HG02870 (cell line): ENCODE measurements around the gene NLRP12.
"Not testable (repeated sequence)": the region's sequence is repeated elsewhere in the genome, so short reads cannot be mapped to it uniquely, and the experiment has no call there.

ENCODE experiments used
- ATAC-seq: cut with Tn5 transposase; IDR thresholded peaks from one replicate; pipeline ENCODE4 v1.9.1; 2021; ENCODE audit warnings: mild to moderate bottlenecking, moderate library complexity; ENCODE audit not compliant: unreplicated experiment

The NLRP12 gene, protein sequence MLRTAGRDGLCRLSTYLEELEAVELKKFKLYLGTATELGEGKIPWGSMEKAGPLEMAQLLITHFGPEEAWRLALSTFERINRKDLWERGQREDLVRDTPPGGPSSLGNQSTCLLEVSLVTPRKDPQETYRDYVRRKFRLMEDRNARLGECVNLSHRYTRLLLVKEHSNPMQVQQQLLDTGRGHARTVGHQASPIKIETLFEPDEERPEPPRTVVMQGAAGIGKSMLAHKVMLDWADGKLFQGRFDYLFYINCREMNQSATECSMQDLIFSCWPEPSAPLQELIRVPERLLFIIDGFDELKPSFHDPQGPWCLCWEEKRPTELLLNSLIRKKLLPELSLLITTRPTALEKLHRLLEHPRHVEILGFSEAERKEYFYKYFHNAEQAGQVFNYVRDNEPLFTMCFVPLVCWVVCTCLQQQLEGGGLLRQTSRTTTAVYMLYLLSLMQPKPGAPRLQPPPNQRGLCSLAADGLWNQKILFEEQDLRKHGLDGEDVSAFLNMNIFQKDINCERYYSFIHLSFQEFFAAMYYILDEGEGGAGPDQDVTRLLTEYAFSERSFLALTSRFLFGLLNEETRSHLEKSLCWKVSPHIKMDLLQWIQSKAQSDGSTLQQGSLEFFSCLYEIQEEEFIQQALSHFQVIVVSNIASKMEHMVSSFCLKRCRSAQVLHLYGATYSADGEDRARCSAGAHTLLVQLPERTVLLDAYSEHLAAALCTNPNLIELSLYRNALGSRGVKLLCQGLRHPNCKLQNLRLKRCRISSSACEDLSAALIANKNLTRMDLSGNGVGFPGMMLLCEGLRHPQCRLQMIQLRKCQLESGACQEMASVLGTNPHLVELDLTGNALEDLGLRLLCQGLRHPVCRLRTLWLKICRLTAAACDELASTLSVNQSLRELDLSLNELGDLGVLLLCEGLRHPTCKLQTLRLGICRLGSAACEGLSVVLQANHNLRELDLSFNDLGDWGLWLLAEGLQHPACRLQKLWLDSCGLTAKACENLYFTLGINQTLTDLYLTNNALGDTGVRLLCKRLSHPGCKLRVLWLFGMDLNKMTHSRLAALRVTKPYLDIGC

DNA sequence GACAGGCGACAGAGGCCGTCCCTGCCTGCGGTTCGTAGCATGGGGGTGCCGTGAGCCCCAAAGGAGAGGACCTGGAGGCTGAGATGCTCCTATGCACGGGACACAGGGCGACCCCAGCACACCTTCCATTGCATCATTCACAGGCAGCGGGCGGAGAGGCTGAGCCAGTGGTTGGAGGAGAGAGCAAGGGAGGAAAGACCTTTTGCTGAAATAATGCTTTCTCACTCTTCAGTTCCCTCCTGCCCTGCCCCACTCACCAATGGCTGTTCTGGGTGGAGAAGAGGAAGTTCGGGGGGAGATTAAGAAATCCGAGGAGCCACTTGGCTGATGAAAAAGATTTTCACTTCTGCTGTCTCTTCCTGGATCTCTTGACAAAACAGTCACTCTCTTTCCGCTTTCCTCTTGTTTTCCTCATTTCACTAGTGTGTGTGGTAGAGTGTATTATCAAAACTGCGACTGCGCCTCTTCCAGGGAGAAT, at the start of gene NLRP12:
TSS of gene NLRP12 (minus strand) at position 181 of the 478 bp plus-strand sequence. CDS start at position 41, 140 bp downstream.
- ATAC-seq, result no peak

DNA sequence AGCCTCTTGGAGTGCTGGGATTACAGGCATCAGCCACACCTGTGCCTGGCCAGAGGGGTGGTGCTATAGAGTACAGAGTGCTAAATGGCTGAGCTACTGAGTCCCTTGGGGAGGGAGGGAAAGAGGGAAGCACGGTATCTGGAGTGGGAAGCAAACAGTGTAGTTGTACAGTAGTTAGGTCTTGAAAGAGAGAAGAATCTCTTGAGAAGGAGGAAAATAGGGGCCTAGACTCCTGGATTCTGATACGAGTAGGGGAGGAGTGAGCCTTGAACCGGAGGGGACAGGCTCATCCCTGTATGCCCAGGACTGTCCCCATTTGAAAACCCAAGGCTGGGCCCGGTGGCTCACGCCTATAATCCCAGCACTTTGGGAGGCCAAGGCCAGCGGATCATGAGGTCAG, 48.6 kb upstream of the NLRP12 start:
- ATAC-seq, result no peak

DNA sequence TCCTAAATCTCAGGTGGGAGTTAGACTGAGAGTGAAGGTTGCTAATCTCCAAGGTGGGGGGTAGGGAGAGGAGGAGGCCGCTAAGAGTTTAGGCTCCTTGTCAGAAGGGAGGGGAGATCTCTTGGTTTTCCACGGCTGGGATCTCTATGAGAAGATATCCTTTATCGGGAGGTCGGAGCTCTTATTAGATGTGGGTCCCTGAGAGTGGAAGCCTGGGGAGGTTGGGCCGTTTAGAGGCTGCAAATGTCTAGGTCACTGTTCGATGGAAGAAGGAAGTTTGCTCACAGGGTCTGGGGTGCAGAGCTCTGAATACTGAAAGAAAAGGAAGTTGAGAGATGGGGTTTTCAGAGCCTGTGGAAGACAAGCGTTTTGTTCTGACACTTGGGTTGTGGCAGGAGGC, 47.3 kb upstream of the NLRP12 start:
- ATAC-seq, result no peak

DNA sequence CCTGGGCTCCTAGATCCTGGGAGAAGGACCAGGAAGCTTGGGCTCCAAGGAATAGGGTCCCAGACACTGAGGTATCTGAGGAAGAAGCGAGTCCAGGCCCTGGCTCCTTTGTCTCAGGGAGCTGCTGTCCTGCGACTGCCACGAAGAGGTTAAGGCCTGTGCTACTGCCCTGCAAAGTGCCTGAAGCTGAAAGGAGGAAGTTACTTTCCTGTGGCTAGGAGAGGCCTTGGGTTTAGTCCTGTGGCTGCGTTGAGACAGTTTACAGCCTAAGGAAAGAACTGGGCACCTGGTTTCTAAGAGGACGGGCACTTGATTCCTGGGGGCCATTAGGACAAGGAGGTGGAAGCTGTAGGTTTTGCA, 46.4 kb upstream of the NLRP12 start:
- no peak for ATAC-seq

DNA sequence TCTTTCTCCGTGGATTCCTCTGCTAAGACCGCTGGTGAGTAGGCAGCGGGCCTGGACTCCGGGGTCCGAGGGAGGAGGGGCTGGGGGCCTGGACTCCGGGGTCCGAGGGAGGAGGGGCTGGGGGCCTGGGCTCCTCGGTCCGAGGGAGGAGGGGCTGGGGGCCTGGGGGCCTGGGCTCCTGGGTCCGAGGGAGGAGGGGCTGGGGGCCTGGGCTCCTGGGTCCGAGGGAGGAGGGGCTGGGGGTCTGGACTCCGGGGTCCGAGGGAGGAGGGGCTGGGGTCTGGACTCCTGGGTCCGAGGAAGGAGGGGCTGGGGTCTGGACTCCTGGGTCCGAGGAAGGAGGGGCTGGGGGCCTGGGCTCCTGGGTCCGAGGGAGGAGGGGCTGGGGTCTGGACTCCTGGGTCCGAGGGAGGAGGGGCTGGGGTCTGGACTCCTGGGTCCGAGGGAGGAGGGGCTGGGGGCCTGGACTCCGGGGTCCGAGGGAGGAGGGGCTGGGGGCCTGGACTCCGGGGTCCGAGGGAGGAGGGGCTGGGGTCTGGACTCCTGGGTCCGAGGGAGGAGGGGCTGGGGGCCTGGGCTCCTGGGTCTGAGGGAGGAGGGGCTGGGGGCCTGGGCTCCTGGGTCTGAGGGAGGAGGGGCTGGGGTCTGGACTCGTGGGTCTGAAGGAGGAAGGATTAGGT, 45.8 kb upstream of the NLRP12 start:
- ATAC-seq, result not testable (repeated sequence)

DNA sequence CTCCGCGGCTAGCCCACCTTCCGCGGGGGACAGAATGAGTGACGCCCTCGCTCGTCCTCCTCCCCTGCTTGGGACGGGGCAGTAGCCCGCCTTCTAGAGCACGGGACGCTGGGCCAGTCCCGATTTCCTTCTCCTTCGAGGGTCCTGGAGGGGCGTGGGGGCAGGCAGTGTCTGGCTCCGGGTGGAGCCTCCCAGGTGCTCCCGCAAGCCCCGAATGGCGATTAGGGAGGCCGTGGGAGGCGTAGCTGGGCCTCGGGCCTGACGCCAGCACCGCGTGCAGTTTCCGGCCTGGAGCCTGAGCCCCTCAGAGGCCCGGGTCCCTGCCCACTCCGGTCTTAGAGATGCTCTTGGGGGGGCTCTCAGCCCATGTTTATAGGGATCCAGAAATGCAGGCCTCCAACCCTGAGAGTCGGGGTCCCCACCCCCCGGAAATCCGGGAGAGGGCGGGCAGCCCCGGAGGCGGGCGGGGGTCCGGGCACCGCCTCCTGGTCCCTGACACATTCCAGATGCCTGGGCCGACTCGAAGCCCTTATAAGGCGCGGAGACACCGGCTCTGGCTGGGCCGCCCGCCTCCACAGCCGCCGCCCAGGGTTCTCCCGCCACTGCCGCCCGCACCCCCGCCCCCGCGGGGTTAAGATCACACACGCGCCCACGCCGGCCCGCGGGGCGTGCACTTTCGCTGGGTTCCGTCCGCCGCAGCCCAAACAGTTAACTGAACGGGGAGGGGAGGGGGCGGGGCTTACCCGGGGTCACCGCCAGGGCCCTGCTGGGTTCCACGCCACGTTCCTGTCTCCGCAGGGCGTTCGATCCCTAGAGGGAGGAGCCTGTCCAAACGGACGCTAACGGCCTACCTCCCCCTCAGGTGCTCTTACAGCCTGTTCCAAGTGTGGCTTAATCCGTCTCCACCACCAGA, 45.0 kb upstream of the NLRP12 start:
- ATAC-seq, result no peak

DNA sequence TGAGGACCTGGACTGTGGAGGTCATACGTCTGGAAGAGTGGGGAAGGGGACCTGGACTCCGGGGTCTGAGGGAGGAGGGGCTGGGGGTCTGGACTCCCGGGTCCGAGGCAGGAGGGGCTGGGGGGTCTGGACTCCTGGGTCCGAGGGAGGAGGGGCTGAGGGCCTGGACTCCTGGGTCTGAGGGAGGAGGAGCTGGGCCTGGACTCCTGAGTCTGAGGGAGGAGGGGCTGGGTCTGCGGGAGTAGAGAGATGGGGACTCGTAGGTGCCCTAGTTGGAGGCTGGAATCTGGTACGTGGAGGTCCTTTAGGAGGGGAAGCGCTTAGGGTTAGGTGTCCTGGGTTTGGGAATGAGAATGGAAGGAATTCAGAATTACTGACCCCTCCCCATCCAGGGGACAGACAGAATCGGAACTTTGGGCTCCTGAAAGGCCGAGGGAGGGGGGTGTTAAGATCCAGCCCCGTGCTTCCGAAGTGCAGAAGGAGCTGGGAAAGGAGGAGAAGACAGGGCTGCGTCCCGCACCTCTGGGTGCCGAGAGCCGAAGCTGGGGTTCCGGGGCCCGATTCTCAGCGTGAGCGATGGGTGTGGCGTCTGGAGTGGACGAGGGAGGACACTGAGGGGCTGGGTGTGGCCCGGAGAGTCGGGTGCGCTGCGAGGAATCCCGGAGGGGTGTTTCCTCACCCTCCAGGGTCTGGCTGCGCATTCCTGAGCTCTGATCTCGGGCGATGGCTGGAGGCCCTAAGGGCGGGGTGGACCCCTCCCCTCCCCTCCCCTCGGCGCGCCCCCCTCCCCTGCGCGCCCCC, 44.2 kb upstream of the NLRP12 start:
- ATAC-seq, result no peak

DNA sequence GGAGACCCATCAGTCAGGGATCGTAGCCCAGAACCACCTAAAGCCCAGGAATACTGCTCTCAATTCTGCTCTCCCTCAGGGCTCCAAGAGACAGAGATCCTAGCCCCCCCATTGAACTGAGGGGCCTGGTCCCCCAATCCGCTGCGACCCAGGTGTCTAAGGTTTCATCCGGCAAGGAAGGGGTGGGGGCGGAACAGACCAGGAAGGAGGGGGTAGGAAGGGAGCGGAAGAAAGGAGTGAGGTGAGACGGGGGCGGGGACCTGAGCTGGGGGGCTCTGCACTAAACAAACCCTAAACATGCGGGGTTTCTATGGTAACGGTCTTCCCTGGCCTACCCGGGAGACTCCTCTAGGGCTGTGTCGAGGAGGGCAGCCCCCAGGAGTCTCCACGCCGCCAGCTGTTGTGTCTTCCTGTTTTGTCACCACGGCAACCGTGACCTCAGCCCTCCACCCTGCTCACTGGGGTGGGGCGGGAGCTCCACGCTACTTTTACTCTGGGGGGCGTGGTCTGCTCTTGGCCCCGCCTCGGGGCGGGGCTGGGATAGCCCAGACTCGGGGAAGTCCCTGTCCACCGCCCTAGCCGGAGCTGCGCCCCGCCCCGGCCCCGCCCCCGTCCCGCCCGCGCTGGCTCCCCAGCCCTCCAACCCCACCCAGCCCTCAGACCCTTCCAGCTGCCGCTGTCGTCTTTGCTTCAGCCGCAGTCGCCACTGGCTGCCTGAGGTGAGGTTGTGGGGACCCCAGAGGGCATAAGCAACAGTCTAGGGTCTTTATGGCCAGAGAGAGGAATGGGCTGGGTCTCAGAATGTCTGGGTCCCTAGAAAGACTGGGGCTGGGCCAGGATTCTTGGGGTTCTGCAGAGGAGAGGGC, 43.3 kb upstream of the NLRP12 start, which contains the start of gene MYADM:
TSS of gene MYADM (plus strand) at position 659 of the 866 bp plus-strand sequence. CDS start 5,647 bp downstream, outside the sequence.
- ATAC-seq, result peak; percentile 57

DNA sequence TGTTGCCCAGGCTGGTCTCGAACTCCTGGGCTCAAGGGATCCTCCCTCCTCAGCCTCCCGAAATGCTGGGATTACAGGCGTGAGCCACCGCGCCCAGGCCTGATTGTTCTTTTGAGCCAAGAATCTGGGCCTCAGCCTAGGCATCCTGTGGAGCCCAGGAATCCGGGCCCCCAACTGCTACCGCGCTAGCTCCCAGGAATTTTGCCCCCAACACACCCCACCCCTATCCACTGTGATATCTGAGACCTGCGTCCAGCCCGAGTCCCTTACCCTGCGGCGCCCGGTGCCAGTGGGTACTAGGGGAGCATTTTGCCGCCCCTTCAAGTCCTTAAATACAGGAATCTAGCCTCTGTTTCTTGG, 42.7 kb upstream of the NLRP12 start:
- no peak for ATAC-seq

DNA sequence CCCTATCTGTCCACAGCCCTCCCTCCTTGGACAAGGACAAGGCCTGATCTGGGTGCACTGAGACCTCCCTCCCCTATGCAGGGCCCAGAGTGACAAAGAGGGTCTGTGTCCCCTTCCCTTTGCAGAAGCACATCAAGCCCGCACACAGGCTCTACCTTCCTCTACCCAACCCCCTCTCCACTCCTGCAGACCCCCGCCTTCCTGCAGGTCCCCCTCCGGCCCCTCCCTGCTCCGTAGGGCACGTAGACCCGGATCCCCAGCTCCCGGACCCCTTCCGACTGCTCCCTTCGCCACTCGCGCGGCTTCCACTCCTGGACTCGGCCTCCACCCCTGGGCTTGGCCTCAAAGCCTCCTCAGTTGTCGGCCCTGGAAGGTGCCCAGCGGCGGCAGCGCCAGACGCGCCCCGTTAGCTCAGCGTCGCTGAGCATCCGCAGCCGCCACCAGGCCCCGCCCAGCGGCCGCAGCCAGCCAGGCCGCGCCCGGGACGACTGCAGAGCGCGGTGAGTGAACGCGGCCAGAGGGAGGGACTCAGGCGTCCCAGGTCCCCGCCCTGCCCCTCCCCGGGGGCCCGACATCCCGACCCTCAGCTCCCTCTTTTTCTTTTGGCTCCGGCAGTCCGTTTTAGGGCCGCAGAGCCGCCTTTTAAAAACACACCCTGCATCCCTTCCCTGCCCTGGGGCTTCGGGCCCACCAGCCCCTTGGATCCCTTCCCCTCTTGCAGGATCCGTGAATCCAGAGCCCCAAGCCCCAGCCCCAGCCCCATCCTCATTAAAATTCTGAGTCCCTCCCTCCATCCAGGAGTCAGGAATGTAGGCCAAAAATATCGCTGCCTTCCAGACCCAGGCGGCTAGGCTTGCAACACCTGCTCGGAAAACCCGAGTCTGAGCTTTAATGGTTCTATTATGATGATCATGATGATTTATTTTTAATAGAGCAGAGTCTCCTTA, 42.1 kb upstream of the NLRP12 start:
- ATAC-seq, result no peak

DNA sequence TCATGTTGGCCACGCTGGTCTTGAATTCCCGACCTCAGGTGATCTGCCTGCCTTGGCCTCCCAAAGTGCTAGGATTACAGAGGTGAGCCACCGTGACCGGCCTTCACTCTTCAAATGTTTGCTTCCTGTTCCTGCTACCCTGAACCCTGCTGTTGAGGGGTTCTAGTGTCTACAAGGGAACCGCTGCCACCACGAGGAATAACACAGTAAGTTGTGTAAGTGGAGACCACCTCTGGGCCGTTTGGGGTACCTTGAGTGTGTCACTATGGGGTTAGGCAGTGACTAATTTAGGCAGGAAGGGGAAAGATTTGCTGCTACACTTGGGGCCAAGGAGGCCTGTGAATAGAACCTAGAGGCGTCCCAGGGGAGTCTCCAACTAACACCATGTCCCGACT, 41.4 kb upstream of the NLRP12 start:
- no peak for ATAC-seq

DNA sequence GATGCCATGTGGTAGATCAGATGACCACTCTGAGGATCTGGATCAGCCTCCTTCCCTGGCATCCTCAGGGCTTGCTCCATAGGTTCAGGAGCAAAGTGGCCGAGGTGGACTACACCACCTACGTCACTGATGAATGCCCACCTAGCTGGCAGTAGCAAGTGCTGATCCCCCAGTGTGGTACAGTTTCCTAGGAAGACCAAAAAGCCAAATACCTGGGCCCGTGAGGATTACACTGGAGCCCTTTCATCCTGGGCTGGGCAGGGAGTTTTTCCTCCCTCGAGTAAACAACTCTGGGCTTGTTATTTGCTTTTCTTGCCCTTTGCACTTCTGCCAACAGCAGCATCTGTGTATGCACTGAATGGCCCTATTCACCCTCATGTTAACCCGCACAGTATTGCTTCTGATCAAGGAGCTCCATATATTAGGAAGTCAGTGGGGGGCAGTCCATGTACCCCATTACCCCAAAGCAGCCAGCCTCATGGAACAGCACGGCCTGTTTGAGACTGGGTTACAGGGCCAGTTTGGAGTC, 40.3 kb upstream of the NLRP12 start:
- no peak for ATAC-seq

DNA sequence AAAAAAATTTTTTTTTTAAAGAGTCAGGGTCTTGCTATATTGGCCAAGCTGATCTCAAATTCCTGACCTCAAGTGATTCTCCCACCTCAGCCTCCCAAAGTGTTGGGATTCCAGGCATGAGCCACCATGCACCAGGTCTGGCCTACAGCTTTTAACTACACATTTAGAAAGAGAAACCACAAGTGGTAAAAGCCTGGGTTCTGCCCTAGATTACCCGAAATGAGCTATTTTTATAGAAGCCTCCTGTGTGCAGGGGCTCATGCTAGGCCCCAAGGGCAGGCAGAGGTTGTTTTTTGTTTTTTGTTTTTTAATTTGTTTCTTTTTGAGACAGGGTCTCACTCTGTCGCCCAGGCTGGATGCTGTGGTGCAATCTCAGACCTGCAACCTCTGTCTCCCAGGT, 29.6 kb upstream of the NLRP12 start:
- no peak for ATAC-seq

DNA sequence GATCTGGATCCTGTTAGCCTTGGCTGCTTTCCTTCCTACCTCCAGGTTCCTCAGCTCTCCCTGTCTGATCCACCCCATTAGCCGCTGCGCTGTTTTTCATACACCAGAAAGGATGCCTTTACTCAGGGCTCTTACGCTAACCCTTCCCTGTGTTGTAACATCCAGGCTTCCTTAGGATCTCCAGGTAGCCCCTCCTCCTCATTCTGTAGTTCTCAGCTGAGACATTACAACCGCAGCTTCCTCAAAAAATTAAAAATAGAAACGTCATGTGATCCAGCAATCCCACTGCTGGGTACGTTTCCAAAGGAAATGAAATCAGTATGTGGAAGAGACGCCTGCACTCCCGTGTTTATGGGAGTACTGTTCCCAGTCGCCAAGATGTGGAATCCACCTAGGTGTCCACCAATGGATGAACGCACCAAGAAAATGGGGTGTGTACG, 25.1 kb upstream of the NLRP12 start:
- no peak for ATAC-seq

DNA sequence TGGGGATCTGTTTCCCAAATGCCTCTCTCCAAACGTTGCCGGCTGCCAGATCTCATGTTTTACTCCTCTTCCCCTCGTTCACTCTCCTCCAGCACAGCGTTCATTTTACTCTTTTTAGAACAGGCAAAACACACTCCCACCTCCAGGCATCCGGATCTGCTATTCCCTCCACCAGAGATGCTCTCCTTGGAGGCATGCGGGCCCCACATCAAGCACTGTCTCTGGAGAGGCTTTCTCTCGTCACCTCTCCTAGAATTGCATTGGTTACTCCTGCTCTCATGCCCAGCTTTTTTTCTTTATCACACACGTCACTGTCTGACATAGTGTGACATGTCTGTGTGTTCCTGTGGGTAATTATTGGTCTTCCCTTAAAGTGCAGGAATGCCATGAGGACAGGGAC, 23.4 kb upstream of the NLRP12 start:
- ATAC-seq, result no peak

DNA sequence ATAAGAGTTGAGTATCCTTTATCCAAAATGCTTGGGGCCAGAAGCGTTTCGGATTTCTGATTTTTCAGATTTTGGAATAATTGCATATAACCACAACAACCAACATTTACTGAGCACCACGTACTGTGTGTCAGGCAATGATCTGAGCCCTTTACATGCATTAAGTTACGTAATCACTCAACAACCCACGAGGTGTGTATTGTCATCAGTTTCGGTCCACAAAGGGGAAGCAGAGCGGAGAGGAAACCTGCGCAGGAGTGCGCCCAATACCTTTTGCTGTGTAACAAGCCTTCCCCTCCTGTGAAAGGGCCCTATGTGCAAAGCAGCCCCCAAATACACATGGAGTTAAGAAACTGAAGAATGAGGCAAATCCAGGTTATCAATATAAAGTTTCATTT, 20.7 kb upstream of the NLRP12 start:
- ATAC-seq, result no peak

DNA sequence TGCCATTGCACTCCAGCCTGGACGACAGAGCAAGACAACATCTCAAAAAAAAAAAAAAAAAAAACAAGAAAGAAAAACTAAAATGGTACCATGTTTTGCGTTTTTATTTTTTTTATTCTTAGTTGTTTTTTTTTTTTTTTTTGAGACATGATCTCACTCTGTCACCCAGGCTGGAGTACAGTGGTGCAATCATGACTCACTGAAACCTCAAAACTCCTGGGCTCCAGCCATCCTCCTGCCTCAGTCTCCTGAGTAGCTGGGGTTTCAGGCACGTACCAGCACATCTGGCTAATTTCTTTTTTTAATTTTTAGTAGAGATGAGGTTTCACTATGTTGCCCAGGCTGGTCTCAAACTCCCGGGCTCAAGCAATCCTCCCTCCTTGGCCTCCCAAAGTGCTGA, 16.8 kb upstream of the NLRP12 start:
- not testable (repeated sequence) for ATAC-seq
